ENCODE results near the gene OR2F1.

DNA sequence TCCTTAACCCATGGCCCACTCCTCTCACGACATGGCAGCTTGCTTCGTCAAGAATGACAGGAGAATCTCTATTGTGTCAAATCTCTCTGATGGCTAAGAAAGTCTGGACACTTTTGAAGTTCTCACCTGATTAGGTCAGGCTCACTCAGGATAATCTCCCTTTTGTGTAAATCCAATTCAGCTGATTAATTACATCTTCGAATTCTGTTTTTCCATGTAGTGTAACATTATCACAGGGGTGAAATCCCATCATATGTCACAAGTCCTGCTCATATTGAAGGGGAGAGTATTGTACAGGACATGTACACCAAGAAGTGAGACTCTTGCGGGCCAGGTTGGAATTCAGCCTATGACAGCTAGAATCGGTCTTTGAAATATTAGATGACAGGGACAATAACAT, 29.3 kb downstream of the OR2F1 start:
- TF ChIP-seq, protein P1, sequence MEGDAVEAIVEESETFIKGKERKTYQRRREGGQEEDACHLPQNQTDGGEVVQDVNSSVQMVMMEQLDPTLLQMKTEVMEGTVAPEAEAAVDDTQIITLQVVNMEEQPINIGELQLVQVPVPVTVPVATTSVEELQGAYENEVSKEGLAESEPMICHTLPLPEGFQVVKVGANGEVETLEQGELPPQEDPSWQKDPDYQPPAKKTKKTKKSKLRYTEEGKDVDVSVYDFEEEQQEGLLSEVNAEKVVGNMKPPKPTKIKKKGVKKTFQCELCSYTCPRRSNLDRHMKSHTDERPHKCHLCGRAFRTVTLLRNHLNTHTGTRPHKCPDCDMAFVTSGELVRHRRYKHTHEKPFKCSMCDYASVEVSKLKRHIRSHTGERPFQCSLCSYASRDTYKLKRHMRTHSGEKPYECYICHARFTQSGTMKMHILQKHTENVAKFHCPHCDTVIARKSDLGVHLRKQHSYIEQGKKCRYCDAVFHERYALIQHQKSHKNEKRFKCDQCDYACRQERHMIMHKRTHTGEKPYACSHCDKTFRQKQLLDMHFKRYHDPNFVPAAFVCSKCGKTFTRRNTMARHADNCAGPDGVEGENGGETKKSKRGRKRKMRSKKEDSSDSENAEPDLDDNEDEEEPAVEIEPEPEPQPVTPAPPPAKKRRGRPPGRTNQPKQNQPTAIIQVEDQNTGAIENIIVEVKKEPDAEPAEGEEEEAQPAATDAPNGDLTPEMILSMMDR (conservative IDR thresholded peaks at IDR 0.05 in 1 of 2, IDR thresholded peaks at IDR 0.05 in 1 of 2; ENCODE audit: low read depth in 1 of 2, low read length in 2 of 2), result no peak
- no peak for TF ChIP-seq EZH2 (IDR thresholded peaks at IDR 0.05; ENCODE audit: low read length, missing control alignments)

Measured in fibroblast of lung (primary cell).